Sigmoid colon (tissue), 3 donors: ENCODE data around the gene SERF2.

Experiments
- CTCF ChIP-seq, 4 experiments: fragments of 450-650 bp in 3 of 4; fragments of 200-600 bp in 1 of 4; IDR thresholded peaks; one replicate each; pipeline ENCODE4 v1.5.1; 2016 to 2019; ENCODE audit warnings: antibody characterized with exemption in 4 of 4, mild to moderate bottlenecking in 3 of 4, moderate library complexity in 2 of 4
- POLR2A ChIP-seq, 2 donors: fragments of 450-650 bp; IDR thresholded peaks; one replicate each; pipeline ENCODE4 v1.6.1; 2016; ENCODE audit warnings: antibody characterized with exemption in 2 of 2, mild to moderate bottlenecking in 2 of 2, moderate library complexity in 2 of 2

DNA sequence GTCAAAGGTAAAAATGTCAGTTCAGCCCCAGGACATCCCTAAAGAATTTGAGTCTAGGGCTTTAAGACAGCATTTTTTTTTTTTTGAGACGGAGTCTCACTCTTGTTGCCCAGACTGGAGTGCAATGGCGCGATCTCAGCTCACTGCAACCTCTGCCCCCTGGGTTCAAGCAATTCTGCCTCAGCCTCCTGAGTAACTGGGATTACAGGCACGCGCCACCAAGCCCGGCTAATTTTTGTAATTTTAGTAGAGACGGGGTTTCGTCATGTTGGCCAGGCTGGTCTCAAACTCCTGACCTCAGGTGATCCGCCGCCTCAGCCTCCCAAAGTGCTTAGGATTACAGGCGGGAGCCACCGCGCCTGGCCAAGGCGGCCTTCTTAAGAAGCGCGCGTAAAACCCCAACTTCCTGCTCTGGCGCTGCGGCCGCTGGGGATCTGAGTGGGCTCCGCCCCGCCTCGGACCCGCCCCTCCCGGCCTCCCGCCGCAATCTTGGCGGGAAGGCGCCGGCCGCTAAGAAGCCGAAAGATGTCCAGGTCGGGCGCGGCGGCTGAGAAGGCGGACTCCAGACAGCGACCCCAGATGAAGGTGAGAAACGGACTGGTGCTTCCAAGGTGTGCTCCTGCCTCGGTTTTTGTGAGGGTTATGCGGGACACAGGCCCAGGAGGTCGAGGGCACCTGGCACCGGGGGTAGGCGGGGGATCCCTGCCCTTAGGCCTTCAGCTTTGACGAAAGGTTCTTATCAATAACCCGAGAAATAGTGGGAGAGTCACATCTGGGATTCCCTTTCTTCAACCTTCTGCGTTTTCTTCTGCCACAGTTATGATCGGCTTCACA is 34.6 kb downstream of the SERF2 start, which contains the start of gene WDR76:
- TF ChIP-seq CTCF (IDR thresholded peaks at IDR 0.05) (no peak), POLR2A (IDR thresholded peaks at IDR 0.05) (no peak)
